Pulmonary artery endothelial cell (primary cell): Measurements from ENCODE around the gene FAM118A. TPM values are rescaled to one million over a fixed set of nuclear protein-coding genes. Genes with fewer than 3 reads are reported as not detected.
"Not testable (repeated sequence)": the region's sequence is repeated elsewhere in the genome, so short reads cannot be mapped to it uniquely, and the experiment has no call there.

ENCODE experiments used
- DNase-seq: peaks from one replicate; pipeline ENCODE4 v3.0.0-alpha.2; 2011; ENCODE audit warnings: low read depth, low spot score
- total RNA-seq: library from RNA; depleted of rRNA; stranded (reverse); fragments of >200 nt; gene quantifications from 2 replicates; pipeline ENCODE4 v1.2.3, GENCODE V29; 2014

FAM118A gene
- total RNA-seq, 1 donor from 2014 or later, result 14.2 TPM

DNA sequence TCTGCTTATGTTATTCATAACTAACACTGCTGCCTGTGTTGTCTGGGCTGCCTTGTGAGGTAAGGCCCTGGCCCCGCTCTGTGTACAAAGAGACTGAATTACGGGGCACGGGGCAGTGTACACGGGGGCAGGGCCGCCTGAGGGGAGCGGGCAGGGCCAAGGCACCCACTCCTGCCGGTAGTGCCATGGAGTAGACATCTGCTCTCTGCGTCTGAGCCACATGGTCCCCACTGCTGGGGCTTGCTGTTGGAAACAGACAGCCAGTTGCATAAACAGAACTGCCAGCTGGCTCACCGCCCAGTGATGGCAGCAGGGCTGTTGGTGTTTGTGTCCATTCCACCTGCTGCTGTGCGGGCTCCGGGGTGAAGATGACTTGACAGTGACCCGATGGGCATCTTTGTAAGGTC lies 19.8 kb downstream of the FAM118A start:
- no peak for DNase-seq

DNA sequence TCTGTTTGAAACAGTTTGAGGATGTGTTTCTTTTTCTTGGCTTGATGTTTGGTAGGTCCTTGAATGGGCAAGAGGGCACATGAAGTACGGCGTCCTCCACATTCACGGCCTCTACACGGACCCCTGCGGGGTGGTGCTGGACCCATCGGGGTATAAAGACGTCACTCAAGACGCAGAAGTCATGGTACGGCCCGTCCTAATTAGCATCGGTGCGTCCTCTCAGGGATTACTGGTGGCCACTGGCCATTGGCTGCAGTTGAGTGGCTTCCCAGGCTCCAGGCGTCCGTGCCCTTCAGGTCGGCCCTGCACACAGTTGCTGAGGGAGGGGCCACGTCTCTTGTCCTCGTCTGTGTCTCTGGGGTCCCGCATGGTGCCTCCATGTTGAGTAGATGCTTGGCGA lies 20.8 kb downstream of the FAM118A start:
- DNase-seq, result no peak

DNA sequence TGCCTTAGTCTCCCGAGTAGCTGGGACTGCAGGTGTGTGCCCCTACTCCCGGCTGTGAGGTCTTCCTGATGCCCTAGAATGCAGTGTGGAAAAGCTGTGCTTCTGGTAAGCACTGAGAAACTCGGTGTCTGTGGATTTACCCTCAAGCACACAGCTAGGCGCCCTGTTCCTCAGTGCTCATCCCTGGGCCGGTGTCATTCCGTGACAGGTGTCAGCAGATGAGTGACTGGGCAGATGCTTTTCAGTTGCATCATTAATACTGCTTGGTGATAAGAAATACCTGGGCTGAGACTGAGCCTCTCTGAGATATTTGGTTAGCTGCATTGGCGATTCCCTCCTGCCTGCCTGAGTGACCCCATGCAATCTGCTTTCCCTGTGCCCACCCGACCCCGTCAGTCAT lies 21.8 kb downstream of the FAM118A start:
- DNase-seq, result no peak

DNA sequence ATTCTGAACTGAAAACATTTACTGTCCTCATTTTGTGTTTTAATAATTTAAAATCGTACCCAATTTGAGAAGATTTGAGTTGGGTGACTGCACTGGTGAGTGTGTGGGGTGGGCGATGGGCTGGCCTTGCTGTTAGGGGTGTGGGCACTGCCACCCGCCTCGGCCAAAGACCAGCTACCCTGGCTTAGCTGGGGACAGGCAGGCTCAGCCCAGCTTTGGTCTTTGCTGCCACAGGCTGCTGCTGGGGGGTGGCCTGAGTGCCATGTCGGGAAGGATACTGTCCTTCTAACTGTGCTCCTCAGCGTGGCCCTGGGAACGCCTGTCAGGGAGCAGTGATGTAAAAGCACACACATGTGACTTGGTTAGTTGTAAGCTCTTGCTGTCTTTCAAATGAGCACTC lies 22.3 kb downstream of the FAM118A start:
- DNase-seq, result no peak

DNA sequence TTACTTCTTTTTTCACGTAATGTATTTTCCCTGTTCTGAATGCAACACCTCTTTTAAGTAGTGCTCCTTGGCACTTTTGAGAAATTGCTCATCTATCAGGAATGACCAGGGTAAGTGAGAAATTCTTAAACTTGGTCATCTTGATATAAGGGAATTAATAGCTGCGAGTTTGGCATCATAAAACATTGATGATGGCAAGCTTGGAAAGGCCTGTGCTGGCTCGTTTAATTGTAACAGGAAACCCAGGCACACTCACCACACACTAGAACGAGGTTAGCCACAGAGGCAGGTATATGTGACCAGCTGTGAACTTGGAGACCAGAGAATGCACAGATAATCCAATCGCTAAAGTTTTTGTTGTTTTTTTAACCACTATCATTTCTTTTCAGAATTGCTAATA lies 24.3 kb downstream of the FAM118A start:
- DNase-seq, result no peak

DNA sequence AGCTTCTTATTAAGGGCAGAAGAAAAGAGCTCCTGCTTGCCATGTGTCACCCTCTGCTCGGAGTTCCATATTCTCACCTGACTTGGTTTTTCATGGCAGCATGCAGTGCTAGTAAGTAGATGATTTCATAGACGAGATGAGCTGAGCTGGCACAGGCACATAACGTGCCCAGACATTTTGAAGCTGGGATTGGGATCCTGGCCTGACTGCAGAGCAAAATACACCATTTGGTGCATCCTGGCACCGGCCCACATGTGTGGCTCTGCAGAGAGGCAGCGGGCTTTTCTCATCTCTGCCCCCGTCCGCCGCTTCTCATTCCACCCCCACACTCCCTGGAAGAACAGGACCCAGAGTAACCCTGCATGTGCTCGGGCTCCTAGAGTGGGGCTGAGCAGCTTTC lies 24.8 kb downstream of the FAM118A start:
- no peak for DNase-seq

DNA sequence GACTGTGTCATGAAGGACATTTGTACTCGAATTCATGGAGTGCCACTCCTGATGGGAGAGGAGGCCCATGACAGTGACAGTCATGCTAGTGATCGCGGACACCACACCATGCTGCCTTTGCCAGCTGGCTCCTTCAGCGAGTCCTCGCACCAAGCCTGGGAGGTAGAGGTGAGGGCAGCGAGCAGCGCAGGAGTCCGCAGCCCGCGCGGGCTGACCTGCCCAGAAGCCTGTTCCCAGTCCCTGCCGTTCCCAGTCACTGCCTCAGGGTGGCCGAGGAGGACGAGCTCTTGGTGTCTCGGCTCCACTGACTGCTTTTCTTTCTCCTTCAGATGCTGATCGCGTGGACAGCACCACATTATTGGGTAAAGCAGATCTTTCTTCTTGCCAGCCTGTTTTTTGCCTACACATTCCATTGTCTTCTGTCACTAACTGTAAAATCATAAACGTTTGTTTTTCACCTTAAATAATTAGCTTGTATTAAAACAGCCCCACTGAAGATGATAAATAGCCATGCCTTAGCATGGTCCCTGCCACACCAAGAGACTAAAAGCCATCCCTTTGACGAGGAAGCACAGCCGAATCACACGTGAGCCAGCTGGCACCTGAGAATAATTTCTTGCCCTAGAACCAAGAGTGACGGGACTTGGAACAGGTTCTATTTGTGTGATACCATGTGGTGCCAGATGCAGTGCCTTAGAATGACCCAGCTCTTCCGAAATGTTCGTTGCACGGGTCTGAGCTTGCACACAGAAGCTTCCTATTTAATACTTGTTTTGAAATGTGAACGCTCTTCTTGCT lies 25.5 kb downstream of the FAM118A start:
- DNase-seq, result no peak

DNA sequence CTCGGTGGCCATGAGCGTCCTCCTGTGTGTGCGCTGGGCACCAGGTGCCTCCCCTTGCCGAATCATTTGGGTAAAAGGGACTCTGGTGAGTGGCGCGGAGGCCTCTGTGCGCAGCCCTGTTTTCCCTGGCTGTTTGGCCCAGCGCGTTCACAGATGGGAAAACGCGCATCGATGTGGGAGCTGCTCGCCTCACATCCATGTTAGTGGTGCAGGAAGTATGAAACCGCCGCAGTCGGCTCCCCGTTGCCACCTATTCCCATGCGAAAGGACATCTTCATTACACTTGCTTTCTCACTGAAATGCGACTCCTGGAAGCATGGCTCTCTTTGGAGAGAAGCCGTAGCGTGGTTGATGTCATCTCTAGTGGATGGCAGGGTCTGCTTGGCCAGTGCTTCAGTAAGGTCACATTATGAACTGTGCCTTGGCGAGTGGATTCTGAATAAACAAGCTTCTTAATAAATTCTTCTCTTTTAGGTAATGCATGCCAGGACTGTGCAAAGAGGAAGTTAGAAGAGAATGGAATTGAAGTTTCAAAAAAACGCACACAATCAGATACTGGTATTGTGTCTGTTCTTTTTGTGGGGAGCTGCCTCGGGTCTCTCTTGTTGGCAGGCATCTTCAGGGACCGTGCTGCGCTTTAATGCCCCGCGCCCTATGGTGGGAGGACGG lies 26.3 kb downstream of the FAM118A start:
- DNase-seq, result peak; percentile 56

DNA sequence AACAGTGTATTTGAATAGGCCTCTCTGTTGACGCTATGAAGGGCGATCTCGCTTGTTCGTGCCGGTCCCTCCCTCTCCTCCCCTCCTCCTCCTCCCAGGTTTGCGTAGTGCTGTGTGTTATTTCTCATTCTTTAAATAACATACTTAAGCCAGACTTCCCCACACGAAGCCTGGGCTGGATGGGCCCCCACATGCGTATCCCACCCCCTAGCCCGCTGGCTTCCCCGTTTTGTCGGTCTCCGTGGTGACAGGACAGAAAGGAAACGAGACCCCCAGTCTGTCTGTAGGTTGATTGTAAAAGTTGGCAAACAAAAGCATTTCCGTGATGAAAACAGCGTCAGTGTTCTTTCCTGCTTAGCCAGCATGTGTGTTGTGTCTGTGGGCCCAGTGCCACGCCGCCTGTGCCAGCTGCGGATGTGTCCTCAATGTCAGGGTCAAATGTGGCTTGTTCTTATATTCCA lies 27.3 kb downstream of the FAM118A start:
- DNase-seq, result peak; percentile 99

DNA sequence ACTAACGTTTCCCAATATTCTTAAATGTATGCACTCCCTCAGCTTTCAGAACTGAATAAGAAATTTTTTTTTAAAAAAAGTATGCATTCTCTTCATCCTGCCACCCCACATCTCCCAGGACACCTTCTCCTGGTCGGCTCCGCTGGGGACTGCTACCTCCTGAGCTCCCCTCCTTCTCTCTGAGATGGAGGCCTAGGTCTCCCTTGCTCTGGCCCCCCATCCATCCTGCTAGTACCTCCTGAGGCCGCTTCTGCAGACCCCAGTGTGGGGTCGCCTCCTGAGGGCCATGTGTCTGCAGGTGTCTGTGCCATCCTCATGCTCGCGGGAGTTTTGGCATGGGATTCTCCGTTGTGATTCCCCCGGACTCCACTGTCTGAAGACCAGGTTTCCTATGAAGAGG lies 27.8 kb downstream of the FAM118A start:
- DNase-seq, result no peak

DNA sequence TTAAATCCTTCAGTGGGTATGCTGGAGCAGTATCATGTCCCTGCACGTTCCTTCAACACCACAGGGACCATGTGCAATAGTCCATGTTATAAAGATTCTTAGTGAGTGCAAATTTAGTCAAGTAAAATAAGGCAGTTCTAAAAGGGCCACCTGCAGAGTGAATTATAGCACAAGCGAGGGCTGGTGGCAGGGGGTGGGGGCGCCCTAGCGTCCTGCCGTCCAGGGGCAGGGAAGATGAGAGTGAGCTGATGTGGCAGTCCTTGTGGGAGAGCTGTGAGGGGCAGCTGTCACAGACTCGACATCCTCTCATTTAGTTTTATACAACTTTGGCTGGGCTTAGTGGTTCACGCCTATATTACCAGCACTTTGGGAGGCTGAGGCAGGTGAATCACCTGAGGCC lies 29.1 kb downstream of the FAM118A start:
- no peak for DNase-seq

DNA sequence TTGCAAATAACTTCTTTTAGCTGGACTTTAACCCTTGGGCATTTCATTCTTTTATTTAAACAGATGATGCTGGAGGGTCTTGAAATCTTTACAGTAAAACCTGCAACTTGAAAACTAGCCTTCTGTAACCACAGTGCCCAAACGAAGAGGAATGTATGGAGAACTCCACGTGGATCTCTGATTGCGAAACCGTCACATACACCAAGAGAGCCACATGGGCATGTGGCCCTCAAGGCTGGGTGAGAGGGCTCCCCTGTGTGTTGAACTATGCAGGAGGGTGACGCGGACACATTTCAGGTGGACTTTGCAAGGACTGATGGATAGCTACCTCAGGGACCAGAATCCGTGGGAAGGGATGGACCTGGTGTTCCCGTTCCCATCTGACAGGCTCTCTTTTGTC lies 30.6 kb downstream of the FAM118A start:
- DNase-seq, result no peak

DNA sequence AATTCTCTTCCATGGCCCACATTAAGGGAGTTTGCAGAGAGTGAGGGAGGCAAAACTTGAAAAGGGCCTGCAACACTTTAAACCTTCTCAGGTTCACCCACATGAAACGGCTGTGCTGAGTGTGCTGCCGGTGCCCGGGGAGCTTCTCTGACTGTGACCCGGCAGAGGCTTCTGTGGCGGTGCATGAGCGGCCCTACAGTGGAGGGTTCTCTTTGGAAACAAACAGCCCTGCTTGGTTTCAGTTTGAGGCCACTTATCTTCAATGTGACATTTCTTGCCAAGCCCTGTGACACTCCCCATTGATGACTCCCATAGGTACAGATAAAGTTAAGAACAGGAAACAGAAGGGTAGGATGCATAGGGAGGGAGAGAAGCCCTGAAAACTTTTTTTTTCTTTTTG lies 31.8 kb downstream of the FAM118A start:
- no peak for DNase-seq

DNA sequence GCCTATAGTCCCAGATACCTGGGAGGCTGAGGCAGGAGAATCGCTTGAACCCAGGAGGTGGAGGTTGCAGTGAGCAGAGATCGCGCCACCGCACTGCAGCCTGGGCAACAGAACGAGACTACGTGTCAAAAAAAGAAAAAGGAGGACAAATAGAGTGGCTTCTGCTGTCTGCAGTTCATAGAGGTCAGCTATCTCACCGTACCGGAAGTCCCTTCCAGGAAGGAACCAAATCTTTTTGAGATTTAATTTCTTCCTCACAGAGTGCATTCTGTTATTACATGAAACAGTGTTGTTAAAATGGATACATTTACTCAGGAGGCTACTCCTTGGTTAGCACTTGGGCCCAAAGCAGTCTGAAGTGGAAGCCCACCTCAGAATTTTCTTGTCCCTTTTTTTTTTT lies 33.4 kb downstream of the FAM118A start:
- no peak for DNase-seq

DNA sequence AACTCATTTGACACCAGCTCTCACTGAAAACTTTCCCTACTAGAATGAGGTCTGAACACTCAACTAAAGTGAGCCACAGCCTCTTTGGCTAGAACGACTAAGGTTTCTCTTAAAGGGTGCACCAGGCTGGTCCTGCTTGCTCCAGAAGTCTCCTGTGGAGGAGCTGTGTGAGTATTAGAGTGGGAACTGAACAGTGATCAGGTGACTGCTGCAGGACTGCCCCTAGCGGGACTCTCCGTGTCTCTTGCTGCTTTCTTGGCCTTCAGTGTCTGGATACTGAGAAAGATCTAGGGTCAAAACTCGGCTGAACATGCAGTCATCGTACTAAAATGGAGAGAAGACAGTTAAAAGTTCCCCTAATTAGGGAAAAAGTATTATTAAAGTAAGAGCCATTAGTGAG lies 34.6 kb downstream of the FAM118A start:
- DNase-seq, result no peak

DNA sequence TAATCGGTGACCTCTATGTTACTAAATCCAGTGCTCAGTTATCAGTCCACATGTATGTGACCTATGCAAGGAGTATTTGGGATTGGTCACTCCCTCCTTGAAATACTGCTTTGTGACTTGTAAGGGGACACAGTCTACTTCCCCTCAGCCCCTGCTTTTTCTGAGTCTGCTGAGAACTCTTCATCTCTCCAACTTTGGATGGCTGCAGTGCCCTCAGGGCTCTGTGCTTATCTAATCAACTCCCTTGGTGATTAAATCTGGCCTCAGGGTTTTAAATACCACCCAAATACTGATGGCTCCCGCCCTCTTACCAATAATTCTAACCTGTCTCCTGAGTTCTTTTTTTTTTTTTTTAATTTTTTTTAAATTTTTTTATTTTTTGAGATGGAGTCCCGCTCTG lies 40.2 kb downstream of the FAM118A start:
- DNase-seq, result no peak

DNA sequence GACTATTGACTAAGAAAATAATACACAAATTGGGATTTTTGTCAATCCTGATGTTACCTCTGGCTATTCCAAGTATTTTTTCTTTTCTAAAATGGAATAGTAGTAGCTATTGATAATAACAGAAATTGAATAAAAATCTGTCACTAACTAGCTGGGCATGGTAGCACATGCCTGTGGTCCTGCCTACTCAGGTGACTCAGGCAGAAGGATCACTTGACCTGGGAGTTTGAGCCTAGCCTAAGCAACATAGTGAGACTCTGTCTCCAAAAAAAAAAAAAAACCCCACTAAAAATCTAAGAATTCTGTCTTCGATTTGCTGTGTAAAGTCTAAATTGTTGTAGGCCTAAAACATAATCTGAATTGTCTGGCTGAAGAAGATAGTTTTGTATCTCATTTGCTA lies 42.2 kb downstream of the FAM118A start:
- no peak for DNase-seq

DNA sequence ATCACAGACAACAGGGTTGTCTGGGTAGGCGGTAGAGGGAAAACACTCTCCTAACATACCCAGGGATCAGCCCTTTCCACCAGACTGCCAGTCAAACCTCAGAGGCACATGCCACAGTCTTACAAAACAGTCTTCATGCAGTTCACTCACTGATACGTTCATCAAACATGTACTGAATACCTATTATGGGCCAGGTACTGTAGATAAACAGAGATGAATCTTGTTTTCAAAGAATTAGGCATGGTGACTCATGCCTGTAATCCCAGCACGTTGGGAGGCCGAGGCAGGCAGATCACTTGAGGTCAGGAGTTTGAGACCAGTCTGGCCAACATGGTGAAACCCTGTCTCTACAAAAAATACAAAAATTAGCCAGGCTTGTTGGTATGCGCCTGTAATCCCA lies 43.0 kb downstream of the FAM118A start:
- DNase-seq, result not testable (repeated sequence)

DNA sequence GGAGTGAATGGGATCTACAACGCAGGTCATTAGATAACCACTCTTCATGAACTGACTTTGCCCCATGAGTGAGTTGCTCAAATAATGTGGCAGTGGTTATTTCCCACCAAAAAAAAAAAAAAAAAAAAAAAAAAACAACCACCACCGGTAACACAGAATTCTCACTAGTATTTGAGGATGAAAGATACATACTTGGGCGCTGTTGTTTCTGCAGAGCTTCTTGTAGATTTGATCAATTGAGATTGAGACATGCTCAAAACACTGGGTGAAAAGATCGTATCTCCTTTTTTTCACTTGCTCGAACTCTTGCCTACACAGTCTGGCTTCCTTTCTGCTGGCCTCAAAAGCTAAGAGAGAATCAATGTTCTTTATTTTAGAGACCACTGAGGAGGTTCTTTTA lies 44.1 kb downstream of the FAM118A start:
- no peak for DNase-seq

DNA sequence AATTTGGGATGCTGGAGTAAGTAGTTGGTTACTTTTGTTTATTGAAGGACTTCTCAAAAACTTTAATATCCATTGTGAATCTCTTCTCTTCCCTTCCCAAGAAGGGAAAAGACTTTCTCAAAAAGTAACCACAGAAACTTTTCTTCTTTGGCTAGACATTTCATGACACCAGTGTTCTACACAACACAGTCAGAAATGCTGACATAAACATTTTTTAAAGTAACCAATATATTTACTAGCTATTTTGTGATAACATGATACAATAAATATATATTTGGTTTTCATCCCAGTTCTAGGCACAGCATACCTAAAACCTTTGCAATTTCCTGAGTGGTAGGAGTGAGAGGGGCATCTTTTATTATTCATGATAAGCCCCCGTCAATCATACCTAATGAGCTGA lies 47.8 kb downstream of the FAM118A start:
- no peak for DNase-seq

DNA sequence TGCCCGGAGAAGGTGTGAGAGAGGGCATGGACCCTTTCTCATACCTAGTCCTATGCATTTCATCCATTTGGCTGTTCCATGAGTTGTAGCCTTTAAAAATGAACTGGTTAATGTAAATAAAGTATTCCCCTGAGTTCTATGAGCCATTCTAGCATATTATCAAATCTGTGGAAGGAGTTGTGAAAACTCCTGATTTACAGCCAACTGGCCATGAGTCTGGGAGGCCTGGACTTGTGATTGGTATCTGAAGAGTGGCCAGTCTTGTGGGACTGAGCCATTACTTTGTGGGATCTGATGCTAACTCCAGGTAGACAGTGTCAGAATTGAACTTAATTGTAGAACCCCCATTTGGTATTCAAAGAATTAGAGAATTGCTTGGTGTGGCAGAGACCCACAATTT lies 48.4 kb downstream of the FAM118A start:
- no peak for DNase-seq

DNA sequence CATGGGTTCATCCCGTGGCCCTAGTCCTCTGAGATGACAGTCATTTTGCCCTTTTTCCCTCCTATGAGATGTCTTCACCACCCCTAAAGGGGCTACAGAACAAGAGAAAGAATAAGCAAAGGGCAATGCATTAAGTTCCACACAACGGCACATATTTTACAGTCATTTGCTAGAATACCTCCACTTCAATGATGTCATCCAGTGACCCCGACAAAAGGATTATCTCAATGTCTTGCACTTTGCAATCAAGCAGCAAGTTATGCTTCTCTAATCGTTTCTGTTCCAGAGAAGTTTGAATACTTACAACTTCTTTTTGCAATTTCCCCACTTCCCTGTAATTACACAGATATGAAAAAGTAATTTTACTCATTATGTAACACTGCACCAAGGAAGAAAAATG lies 49.9 kb downstream of the FAM118A start:
- no peak for DNase-seq

DNA sequence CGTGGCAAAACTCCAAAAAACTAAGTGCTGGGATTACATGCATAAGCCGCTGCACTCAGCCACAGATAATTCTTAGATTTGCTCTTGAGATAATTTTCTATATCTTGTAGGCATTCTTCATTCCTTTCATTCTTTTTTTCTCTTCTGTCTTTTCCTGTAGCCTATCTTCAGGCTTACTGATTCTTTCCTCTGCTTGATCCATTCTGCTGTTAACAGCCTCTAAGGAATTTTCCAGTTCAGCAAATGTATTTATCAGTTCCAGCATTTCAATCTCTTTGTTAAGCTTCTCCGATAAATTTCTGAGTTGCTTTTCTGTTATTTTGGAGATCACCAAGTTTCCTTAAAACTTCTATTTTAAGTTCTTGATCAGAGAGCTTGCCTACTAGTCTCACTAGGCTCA lies 57.0 kb downstream of the FAM118A start:
- no peak for DNase-seq
